HG02759 (cell line): ENCODE measurements around the gene CTNNA3.

Source experiments
- ATAC-seq: cut with Tn5 transposase; IDR thresholded peaks from one replicate; pipeline ENCODE4 v1.9.1; 2021; ENCODE audit warnings: mild to moderate bottlenecking, moderate library complexity; ENCODE audit not compliant: unreplicated experiment

Gene CTNNA3

GRCh38 chr10:66587680-66588050 lies 1108.3 kb downstream of the CTNNA3 start:
- no peak for ATAC-seq

GRCh38 chr10:66586897-66587679 lies 1108.9 kb downstream of the CTNNA3 start:
- ATAC-seq = no peak

- ATAC-seq = no peak
These were observed 1109.9 kb downstream of the CTNNA3 start for GRCh38 chr10:66586073-66586472.

- ATAC-seq = no peak
These were observed 1120.6 kb downstream of the CTNNA3 start for GRCh38 chr10:66575251-66575855.

- no peak for ATAC-seq
These were observed 1123.3 kb downstream of the CTNNA3 start for GRCh38 chr10:66572700-66573099.

- ATAC-seq = no peak
These were observed 1130.0 kb downstream of the CTNNA3 start for GRCh38 chr10:66565999-66566398.

- ATAC-seq = no peak
These were observed 1131.7 kb downstream of the CTNNA3 start for GRCh38 chr10:66564287-66564686.

- no peak for ATAC-seq
These were observed 1140.9 kb downstream of the CTNNA3 start for GRCh38 chr10:66555061-66555460.

GRCh38 chr10:66552331-66552730 lies 1143.7 kb downstream of the CTNNA3 start:
- no peak for ATAC-seq

- ATAC-seq = no peak
These were observed 1145.6 kb downstream of the CTNNA3 start for GRCh38 chr10:66550351-66550750.

- no peak for ATAC-seq
These were observed 1157.1 kb downstream of the CTNNA3 start for GRCh38 chr10:66538908-66539307.

GRCh38 chr10:66538371-66538770 lies 1157.6 kb downstream of the CTNNA3 start:
- no peak for ATAC-seq

- ATAC-seq = no peak
These were observed 1158.8 kb downstream of the CTNNA3 start for GRCh38 chr10:66537186-66537585.

GRCh38 chr10:66535439-66535838 lies 1160.6 kb downstream of the CTNNA3 start:
- ATAC-seq = no peak

- ATAC-seq = no peak
These were observed 1161.1 kb downstream of the CTNNA3 start for GRCh38 chr10:66534866-66535265.

GRCh38 chr10:66521506-66521905 lies 1174.5 kb downstream of the CTNNA3 start:
- no peak for ATAC-seq

- ATAC-seq = no peak
These were observed 1176.4 kb downstream of the CTNNA3 start for GRCh38 chr10:66519616-66520015.

GRCh38 chr10:66514666-66515065 lies 1181.3 kb downstream of the CTNNA3 start:
- no peak for ATAC-seq

- no peak for ATAC-seq
These were observed 1182.5 kb downstream of the CTNNA3 start for GRCh38 chr10:66513504-66513903.

GRCh38 chr10:66505003-66505657 lies 1190.9 kb downstream of the CTNNA3 start:
- ATAC-seq = no peak

- ATAC-seq = no peak
These were observed 1194.6 kb downstream of the CTNNA3 start for GRCh38 chr10:66501356-66501755.

- no peak for ATAC-seq
These were observed 1212.0 kb downstream of the CTNNA3 start for GRCh38 chr10:66483966-66484365.
